Astrocyte of the cerebellum (primary cell): ENCODE results near the gene OTOS.

Experiments used
- DNase-seq: peaks from one replicate; pipeline ENCODE4 v3.0.0-alpha.2; 2011; ENCODE audit warnings: low read depth
- H3K4me3 ChIP-seq: 2 replicates; pipeline ENCODE4 v1.5.1; 2011; ENCODE audit warnings: mild to moderate bottlenecking, low read depth, low read length, moderate library complexity
- in situ Hi-C: cut with HindIII; loops from 2 replicates; pipeline ENCODE4 v1.10.0; 2017; ENCODE audit warnings: low sequenced_read_pairs
- TF ChIP-seq, protein P1 (sequence below): IDR thresholded peaks from 2 replicates; pipeline ENCODE4 v1.5.1; 2012; ENCODE audit warnings: low read length, low read depth, moderate library complexity, mild to moderate bottlenecking; ENCODE audit errors: missing control alignments

Gene OTOS

DNA sequence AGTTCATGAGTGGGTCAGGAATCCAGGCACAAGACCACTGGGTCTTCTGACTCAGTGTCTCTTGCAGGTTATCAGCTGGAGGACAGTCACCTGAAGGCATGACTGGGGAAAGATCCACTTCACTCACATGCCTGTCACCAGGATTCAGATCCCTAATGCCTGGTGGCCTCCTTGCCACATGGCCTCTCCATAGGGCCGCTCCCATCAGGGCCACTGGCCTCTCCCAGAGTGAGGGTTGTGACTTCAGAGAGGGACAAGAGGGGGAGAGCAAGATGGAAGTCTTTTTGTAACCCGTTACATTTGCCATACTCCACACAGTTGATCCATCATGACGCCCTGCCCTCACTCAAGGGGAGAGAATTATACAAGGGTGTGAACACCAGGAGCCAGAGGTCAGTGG lies 13.0 kb upstream of the OTOS start:
- TF ChIP-seq, protein P1, sequence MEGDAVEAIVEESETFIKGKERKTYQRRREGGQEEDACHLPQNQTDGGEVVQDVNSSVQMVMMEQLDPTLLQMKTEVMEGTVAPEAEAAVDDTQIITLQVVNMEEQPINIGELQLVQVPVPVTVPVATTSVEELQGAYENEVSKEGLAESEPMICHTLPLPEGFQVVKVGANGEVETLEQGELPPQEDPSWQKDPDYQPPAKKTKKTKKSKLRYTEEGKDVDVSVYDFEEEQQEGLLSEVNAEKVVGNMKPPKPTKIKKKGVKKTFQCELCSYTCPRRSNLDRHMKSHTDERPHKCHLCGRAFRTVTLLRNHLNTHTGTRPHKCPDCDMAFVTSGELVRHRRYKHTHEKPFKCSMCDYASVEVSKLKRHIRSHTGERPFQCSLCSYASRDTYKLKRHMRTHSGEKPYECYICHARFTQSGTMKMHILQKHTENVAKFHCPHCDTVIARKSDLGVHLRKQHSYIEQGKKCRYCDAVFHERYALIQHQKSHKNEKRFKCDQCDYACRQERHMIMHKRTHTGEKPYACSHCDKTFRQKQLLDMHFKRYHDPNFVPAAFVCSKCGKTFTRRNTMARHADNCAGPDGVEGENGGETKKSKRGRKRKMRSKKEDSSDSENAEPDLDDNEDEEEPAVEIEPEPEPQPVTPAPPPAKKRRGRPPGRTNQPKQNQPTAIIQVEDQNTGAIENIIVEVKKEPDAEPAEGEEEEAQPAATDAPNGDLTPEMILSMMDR: no peak
- in situ Hi-C loops: no loop called here
- no peak for DNase-seq
- no peak overlapping the region for H3K4me3 ChIP-seq

DNA sequence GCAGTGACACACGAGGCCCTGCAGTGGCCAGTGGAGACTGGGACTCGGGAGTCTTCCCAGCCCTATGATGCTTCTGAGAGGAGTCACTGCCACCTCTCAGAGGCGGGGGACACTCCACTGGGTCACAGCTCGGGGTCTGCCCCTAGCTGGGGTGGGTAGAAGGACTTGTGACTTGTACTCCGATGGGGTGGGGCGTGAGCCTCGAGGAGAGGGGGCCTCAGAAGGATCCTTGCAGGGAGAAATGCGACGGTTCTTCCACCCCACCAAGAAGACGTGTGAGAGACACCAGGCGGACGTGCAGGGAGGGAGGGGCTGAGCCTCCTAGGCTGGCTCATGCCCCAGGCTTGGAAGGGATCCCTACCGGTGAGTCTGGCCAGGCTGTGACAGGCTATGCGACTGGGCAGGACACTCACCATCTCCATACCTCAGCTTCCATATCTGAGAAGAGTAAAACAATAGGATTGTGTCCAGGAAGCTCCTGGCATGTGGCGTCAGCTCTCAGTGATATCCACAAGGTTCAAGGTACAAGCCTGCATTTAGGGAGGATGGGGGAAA lies 11.1 kb upstream of the OTOS start:
- no peak overlapping the region for H3K4me3 ChIP-seq
- TF ChIP-seq, protein P1: no peak
- in situ Hi-C loops: no loop called here
- DNase-seq: no peak

DNA sequence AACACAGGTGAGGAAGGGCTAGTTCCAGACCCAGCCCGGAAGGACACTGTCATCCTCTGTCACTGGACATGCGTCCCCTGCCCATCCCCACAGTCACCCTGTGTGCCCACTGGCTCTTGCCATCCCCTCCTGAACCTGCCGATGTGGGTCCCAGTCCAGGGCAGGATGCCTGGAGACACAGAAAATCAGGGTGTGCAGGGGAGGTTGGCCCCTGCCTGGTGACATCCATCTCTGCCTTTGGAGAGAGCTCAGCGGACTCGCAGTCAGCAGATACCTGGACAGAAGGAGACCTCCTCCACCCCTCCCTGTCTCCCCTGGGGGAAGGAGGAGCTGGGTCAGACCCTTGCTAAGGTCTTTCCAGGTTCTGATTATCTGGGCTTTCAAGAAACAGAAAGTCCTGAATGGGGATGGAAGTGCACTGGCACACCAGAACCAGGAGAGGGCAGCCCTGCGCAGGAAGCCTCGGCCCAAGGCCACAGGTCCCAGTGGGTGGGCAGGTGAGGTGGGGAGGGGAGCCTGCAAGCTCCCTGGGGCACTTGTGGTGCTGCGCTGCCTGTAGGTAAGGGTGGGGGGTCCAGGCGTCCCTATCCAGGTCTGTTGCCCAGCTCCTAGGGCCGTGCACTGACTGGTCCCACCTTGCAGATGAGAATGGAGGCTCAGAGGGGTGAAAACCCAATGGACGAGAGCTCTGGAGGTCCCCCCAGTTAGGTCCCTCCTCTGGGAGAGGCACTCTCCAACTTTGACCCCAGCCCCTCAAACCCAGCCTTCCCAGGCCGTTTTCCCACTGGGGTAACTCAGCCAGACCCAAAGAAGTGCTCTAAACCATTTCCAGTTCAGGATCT lies 9.7 kb upstream of the OTOS start:
- no peak for DNase-seq
- in situ Hi-C loops: no loop called here
- H3K4me3 ChIP-seq: no peak overlapping the region
- TF ChIP-seq, protein P1: peak; percentile 85

DNA sequence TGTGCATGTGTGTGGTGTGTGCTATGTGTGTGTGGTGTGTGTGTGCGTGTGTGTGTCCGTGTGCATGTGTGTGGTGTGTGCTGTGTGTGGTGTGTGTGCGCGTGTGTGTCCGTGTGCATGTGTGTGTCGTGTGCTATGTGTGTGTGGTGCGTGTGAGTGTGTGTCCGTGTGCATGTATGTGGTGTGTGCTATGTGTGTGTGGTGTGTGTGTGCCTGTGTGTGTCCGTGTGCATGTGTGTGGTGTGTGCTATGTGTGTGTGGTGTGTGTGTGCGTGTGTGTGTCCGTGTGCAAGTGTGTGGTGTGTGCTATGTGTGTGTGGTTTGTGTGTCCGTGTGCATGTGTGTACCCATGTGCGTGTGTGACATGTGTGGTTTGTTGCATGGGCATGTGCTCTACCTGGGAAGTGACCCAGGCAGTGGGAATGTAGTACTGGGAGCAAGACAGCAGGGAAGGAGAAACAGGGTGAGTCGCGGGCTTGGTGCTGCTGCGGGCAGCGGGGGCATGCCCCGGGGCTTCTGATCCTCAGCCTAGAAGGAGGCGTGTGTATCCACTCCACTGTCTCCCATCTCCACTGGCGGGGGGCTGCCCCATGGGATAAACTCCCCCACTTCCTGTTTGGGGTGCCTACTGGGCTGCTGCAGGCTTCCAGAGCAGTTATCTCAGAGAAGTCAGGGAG lies 7.6 kb upstream of the OTOS start:
- no peak overlapping the region for H3K4me3 ChIP-seq
- in situ Hi-C loops: no loop called here
- DNase-seq: no peak
- TF ChIP-seq, protein P1: no peak

GRCh38 chr2:240147382-240147781 lies 6.9 kb upstream of the OTOS start:
- in situ Hi-C loops: no loop called here
- TF ChIP-seq, protein P1: no peak

GRCh38 chr2:240146627-240147278 lies 6.3 kb upstream of the OTOS start:
- in situ Hi-C loops: no loop called here
- no peak for DNase-seq
- TF ChIP-seq, protein P1: no peak
- no peak overlapping the region for H3K4me3 ChIP-seq

More at GRCh38 chr2:240147382-240147781, 6.9 kb upstream of the OTOS start:
- no peak overlapping the region for H3K4me3 ChIP-seq
- DNase-seq: no peak
